PC-9 (cell line): ENCODE data around the gene PNMA1. TPM values are rescaled to one million over a fixed set of nuclear protein-coding genes. Genes with fewer than 3 reads are reported as not detected.

ENCODE experiments used
- Bru-seq: library from RNA; stranded (reverse); fragments of 400-500 nt; gene quantifications from one replicate; lab custom pipeline; 2021; lab: Mats Ljungman, UMichigan
- BruChase-seq, 2 experiments: library from RNA; stranded (reverse); fragments of 400-500 nt; gene quantifications; one replicate each; lab custom pipeline; 2021; lab: Mats Ljungman, UMichigan
- BruUV-seq: library from RNA; stranded (reverse); fragments of 400-500 nt; replicated peaks from 2 replicates; lab custom pipeline; 2021; lab: Mats Ljungman, UMichigan
- CTCF ChIA-PET: fragments of 300-600 bp; sonication (Branson Sonifier 250); formaldehyde crosslinking; loops from one replicate; lab custom pipeline; 2022; ENCODE audit warnings: antibody characterized with exemption; lab: Charles Lee
- POLR2A ChIA-PET: fragments of 300-600 bp; sonication (Branson Sonifier 250); formaldehyde crosslinking; loops from one replicate; lab custom pipeline; 2022; ENCODE audit warnings: antibody characterized with exemption; ENCODE audit not compliant: unreplicated experiment; lab: Charles Lee
- DNase-seq, 2 experiments: peaks; one replicate each; pipeline versions ENCODE4 v3.0.0 to v3.0.0-alpha.2; 2015 to 2022; ENCODE audit warnings: mixed read lengths in 1 of 2
- H2AFZ ChIP-seq: fragments of 200-600 bp; sonication (generic); 2 replicates; pipeline ENCODE4 v1.8.1; 2017; ENCODE audit warnings: antibody characterized with exemption
- H3F3A ChIP-seq: fragments of 200-600 bp; sonication (generic); 2 replicates; pipeline ENCODE4 v1.8.1; 2017; ENCODE audit warnings: antibody characterized with exemption, mild to moderate bottlenecking, low read depth; ENCODE audit not compliant: insufficient read depth
- H3K27ac ChIP-seq: fragments of 200-600 bp; sonication (generic); 2 replicates; pipeline ENCODE4 v1.6.1; 2016; ENCODE audit warnings: mixed run types
- H3K27me3 ChIP-seq: fragments of 200-600 bp; sonication (generic); 2 replicates; pipeline ENCODE4 v1.6.1; 2016; ENCODE audit warnings: low read depth, mixed run types; ENCODE audit not compliant: insufficient read depth
- H3K36me3 ChIP-seq: fragments of 200-600 bp; sonication (generic); 2 replicates; pipeline ENCODE4 v1.6.1; 2016; ENCODE audit warnings: low read depth, mixed run types
- H3K4me1 ChIP-seq: fragments of 200-600 bp; sonication (generic); replicated peaks from 2 replicates; pipeline ENCODE4 v1.6.1; 2016; ENCODE audit warnings: mixed run types; ENCODE audit not compliant: insufficient read depth
- H3K4me2 ChIP-seq: fragments of 200-600 bp; sonication (generic); 2 replicates; pipeline ENCODE4 v1.6.1; 2017; ENCODE audit warnings: mixed run types
- H3K4me3 ChIP-seq: fragments of 200-600 bp; sonication (generic); 2 replicates; pipeline ENCODE4 v1.6.1; 2016; ENCODE audit warnings: mixed run types
- H3K79me2 ChIP-seq: fragments of 200-600 bp; sonication (generic); 2 replicates; pipeline ENCODE4 v1.6.1; 2017; ENCODE audit warnings: low read depth, mixed run types
- H3K9me2 ChIP-seq: fragments of 200-600 bp; sonication (generic); 2 replicates; pipeline ENCODE4 v1.8.1; 2017; ENCODE audit warnings: mild to moderate bottlenecking; ENCODE audit not compliant: insufficient read depth
- H3K9me3 ChIP-seq: fragments of 200-600 bp; sonication (generic); 2 replicates; pipeline ENCODE4 v1.8.1; 2016; ENCODE audit warnings: low read depth; ENCODE audit not compliant: insufficient read depth
- H4K20me1 ChIP-seq: fragments of 200-600 bp; sonication (generic); 2 replicates; pipeline ENCODE4 v1.8.1; 2017; ENCODE audit not compliant: insufficient read depth
- EZH2 ChIP-seq: fragments of 200-600 bp; sonication (generic); IDR thresholded peaks from 2 replicates; pipeline ENCODE4 v1.8.0; 2017; ENCODE audit warnings: antibody characterized with exemption, low read depth
- intact Hi-C: fragments of 100-400 bp; cut with micrococcal nuclease; formaldehyde crosslinking; loops from one replicate; pipeline ENCODE4 v1.10.0; 2022; ENCODE audit not compliant: unreplicated experiment
- long read RNA-seq: library from polyadenylated mRNA; stranded (forward); transcript quantifications from one replicate; pipeline ENCODE4 v2.0.0, GENCODE V29; 2022
- total RNA-seq: library from RNA; stranded (reverse); gene quantifications from 2 replicates; pipeline ENCODE4 v1.2.3, GENCODE V29; 2021
- TF ChIP-seq, protein P1 (sequence below): fragments of 200-600 bp; sonication (generic); conservative IDR thresholded peaks from 2 replicates; pipeline ENCODE4 v1.6.1; 2017; ENCODE audit warnings: mixed run types, antibody characterized with exemption, mild to moderate bottlenecking, moderate library complexity

PNMA1 gene, protein sequence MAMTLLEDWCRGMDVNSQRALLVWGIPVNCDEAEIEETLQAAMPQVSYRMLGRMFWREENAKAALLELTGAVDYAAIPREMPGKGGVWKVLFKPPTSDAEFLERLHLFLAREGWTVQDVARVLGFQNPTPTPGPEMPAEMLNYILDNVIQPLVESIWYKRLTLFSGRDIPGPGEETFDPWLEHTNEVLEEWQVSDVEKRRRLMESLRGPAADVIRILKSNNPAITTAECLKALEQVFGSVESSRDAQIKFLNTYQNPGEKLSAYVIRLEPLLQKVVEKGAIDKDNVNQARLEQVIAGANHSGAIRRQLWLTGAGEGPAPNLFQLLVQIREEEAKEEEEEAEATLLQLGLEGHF
- total RNA-seq (13.6 and 16.8 TPM in 2 replicates), Bru-seq, nascent RNA (percentile 56 among the genes with signal in this experiment), BruChase-seq, experiment 1, labeled RNA remaining after a 2-hour chase (percentile 76 among the genes with signal in this experiment), BruChase-seq, experiment 2, labeled RNA remaining after a 6-hour chase (percentile 91 among the genes with signal in this experiment)
- long read RNA-seq, transcript PNMA1-201 (1 exons, 2,590 nt), result major isoform, 25 of 25 reads
- long read RNA-seq, partial matches to known transcripts, result 0 of 25 reads
- long read RNA-seq, other reads (novel, unspliced or antisense), result 0 of 25 reads

GRCh38 chr14:73713803-73714655, at the start of gene PNMA1:
Gene PNMA1, minus strand, starts transcription at chr14:73714384. Its CDS starts 745 bp downstream, at chr14:73713639.
- no peaks in the 10 kb centered on the region for H3K9me3 ChIP-seq
- peak within 1 kb of the TSS; percentile 93 for H2AFZ ChIP-seq
- peak within 1 kb of the TSS; percentile 94 for H3K4me3 ChIP-seq
- peaks cover 40% of the 10 kb centered on the region for H3F3A ChIP-seq
- POLR2A ChIA-PET, result interaction anchor here (0.6 to 0.9 kb wide), 4 partner anchors 44 to 190 kb away, joined by 3 to 10 read pairs (median 6); no protein-coding TSS in a partner anchor
- TF ChIP-seq EZH2, result no peak
- TF ChIP-seq, protein P1, sequence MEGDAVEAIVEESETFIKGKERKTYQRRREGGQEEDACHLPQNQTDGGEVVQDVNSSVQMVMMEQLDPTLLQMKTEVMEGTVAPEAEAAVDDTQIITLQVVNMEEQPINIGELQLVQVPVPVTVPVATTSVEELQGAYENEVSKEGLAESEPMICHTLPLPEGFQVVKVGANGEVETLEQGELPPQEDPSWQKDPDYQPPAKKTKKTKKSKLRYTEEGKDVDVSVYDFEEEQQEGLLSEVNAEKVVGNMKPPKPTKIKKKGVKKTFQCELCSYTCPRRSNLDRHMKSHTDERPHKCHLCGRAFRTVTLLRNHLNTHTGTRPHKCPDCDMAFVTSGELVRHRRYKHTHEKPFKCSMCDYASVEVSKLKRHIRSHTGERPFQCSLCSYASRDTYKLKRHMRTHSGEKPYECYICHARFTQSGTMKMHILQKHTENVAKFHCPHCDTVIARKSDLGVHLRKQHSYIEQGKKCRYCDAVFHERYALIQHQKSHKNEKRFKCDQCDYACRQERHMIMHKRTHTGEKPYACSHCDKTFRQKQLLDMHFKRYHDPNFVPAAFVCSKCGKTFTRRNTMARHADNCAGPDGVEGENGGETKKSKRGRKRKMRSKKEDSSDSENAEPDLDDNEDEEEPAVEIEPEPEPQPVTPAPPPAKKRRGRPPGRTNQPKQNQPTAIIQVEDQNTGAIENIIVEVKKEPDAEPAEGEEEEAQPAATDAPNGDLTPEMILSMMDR, result no peak
- H3K4me2 ChIP-seq, result peak within 1 kb of the TSS; percentile 98
- peak within 1 kb of the TSS; percentile 46; the same call in 1 of the 2 replicates for H3K27ac ChIP-seq
- peak; percentile 50 to 85 for DNase-seq
- H3K9me2 ChIP-seq, result no peaks in the 10 kb centered on the region
- intact Hi-C loops, result loop anchor here (10.0 kb wide), 1 partner anchor 1199 kb away; no protein-coding TSS in a partner anchor
- peaks cover 31% of the 10 kb centered on the region for H3K4me1 ChIP-seq
- H4K20me1 ChIP-seq, result no peaks in the 10 kb centered on the region; the same call in none of the 2 replicates
- H3K79me2 ChIP-seq, result peaks cover 20% of the 10 kb centered on the region
- no TSS peak for BruUV-seq
- H3K36me3 ChIP-seq, result 0 out of 2 replicates have a peak, but pooled peaks cover 8% of the 10 kb centered on the region
- no peaks in the 10 kb centered on the region for H3K27me3 ChIP-seq
- CTCF ChIA-PET, result no interaction called here

GRCh38 chr14:73763396-73763795, 49.2 kb upstream of the PNMA1 start:
- Histone ChIP-seq H3K9me2 (no peaks in the 10 kb centered on the region), H3K4me2 (no peak overlapping the region), H3F3A (peaks cover 14% of the 10 kb centered on the region; the same call in 1 of the 2 replicates), H3K4me1 (peaks cover 27% of the 10 kb centered on the region), H3K27ac (no peak overlapping the region), H3K27me3 (no peaks in the 10 kb centered on the region), H3K9me3 (no peaks in the 10 kb centered on the region), H4K20me1 (no peaks in the 10 kb centered on the region), H3K79me2 (peaks cover 42% of the 10 kb centered on the region), H3K36me3 (no peaks in the 10 kb centered on the region), H2AFZ (no peak overlapping the region), H3K4me3 (no peak overlapping the region)
- BruUV-seq, result no TSS peak
- CTCF ChIA-PET, result no interaction called here
- TF ChIP-seq, protein P1, result no peak
- no peak for TF ChIP-seq EZH2
- POLR2A ChIA-PET, result no interaction called here
- intact Hi-C loops, result no loop called here
- no peak for DNase-seq
